MV-4-11 (cell line): ENCODE data around the gene SYTL1.
A peak's percentile ranks its signal among the peaks of the same experiment; 100 is the strongest.
"Not testable (repeated sequence)": the region's sequence is repeated elsewhere in the genome, so short reads cannot be mapped to it uniquely, and the experiment has no call there.

Experiments used
- DNase-seq: peaks from one replicate; lab custom pipeline; 2025; lab: John Stamatoyannopoulos, UW

SYTL1 gene

GRCh38 chr1:27383039-27383605 is 41.3 kb downstream of the SYTL1 start, which contains the start of gene CD164L2:
Gene CD164L2 (minus strand): TSS chr1:27383333. CDS start chr1:27383239, 94 bp downstream.
- DNase-seq: no peak

GRCh38 chr1:27383661-27384060 is 41.8 kb downstream of the SYTL1 start:
- no peak for DNase-seq

- not testable (repeated sequence) for DNase-seq
Measured at GRCh38 chr1:27384797-27385196, 43.0 kb downstream of the SYTL1 start.

- DNase-seq: no peak
Measured at GRCh38 chr1:27388337-27389005, 46.6 kb downstream of the SYTL1 start.

GRCh38 chr1:27391511-27392095 is 49.8 kb downstream of the SYTL1 start:
- DNase-seq: no peak

GRCh38 chr1:27392096-27392777 is 50.4 kb downstream of the SYTL1 start, which contains the start of gene GPR3:
Gene GPR3 (plus strand): TSS chr1:27392622. CDS start chr1:27393799, 1,177 bp downstream.
- DNase-seq: peak; percentile 86

- DNase-seq: no peak
Measured at GRCh38 chr1:27392778-27393635, 51.2 kb downstream of the SYTL1 start.

GRCh38 chr1:27393641-27394281 is 51.9 kb downstream of the SYTL1 start:
- no peak for DNase-seq

GRCh38 chr1:27394282-27394658 is 52.4 kb downstream of the SYTL1 start:
- DNase-seq: no peak

- DNase-seq: no peak
Measured at GRCh38 chr1:27394925-27395324, 53.1 kb downstream of the SYTL1 start.

- peak; percentile 68 for DNase-seq
Measured at GRCh38 chr1:27395441-27396195, 53.8 kb downstream of the SYTL1 start.

GRCh38 chr1:27397110-27397509 is 55.3 kb downstream of the SYTL1 start:
- DNase-seq: no peak

GRCh38 chr1:27397749-27398148 is 55.9 kb downstream of the SYTL1 start:
- DNase-seq: no peak

GRCh38 chr1:27398405-27399149 is 56.8 kb downstream of the SYTL1 start:
- no peak for DNase-seq

GRCh38 chr1:27399251-27400025 is 57.6 kb downstream of the SYTL1 start:
- DNase-seq: no peak

- no peak for DNase-seq
Measured at GRCh38 chr1:27400082-27400962, 58.5 kb downstream of the SYTL1 start.

GRCh38 chr1:27400963-27401341 is 59.1 kb downstream of the SYTL1 start:
- DNase-seq: no peak

GRCh38 chr1:27402349-27402754 is 60.5 kb downstream of the SYTL1 start:
- DNase-seq: peak; percentile 73
